Neural cell (in vitro differentiated cells): ENCODE results near the gene NEU3. TPM values are rescaled to one million over a fixed set of nuclear protein-coding genes. Genes with fewer than 3 reads are reported as not detected.
"Not testable (repeated sequence)": the region's sequence is repeated elsewhere in the genome, so short reads cannot be mapped to it uniquely, and the experiment has no call there.

Experiments
- H2AFZ ChIP-seq: fragments of 200-600, 300-800 bp; sonication (generic), shearing (Covaris generic); 2 replicates; pipeline ENCODE4 v1.6.0; 2014; ENCODE audit warnings: low read depth, mild to moderate bottlenecking, antibody characterized with exemption, low read length, moderate library complexity
- H3F3A ChIP-seq: fragments of 200-600 bp; shearing (Covaris generic); 2 replicates; pipeline ENCODE4 v1.6.1; 2016; ENCODE audit warnings: mild to moderate bottlenecking, moderate library complexity, mixed read lengths, antibody characterized with exemption, low read length; ENCODE audit not compliant: insufficient read depth, poor library complexity, severe bottlenecking
- H3K27ac ChIP-seq: fragments of 200-600, 300-800 bp; sonication (generic), shearing (Covaris generic); 2 replicates; pipeline ENCODE4 v1.5.1; 2014; ENCODE audit warnings: mild to moderate bottlenecking, low read length, moderate library complexity
- H3K27me3 ChIP-seq: fragments of 300-800, 200-600 bp; sonication (generic), shearing (Covaris generic); 2 replicates; pipeline ENCODE4 v1.6.0; 2014; ENCODE audit warnings: mild to moderate bottlenecking, low read depth, low read length, moderate library complexity; ENCODE audit not compliant: insufficient read depth
- H3K36me3 ChIP-seq: fragments of 300-800, 200-600 bp; sonication (generic), shearing (Covaris generic); 2 replicates; pipeline ENCODE4 v1.5.1; 2014; ENCODE audit warnings: mild to moderate bottlenecking, antibody characterized with exemption, low read length, moderate library complexity; ENCODE audit not compliant: insufficient read depth
- H3K4me2 ChIP-seq: fragments of 300-800, 200-600 bp; sonication (generic), shearing (Covaris generic); 2 replicates; pipeline ENCODE4 v1.6.0; 2014; ENCODE audit warnings: mild to moderate bottlenecking, low read length
- H3K4me3 ChIP-seq: fragments of 300-800, 200-600 bp; sonication (generic), shearing (Covaris generic); 2 replicates; pipeline ENCODE4 v1.5.1; 2014; ENCODE audit warnings: mild to moderate bottlenecking, low read length, moderate library complexity
- H3K79me2 ChIP-seq: fragments of 200-600 bp; shearing (Covaris generic); replicated peaks from 2 replicates; pipeline ENCODE4 v1.6.0; 2014; ENCODE audit warnings: mild to moderate bottlenecking, low read length, moderate library complexity; ENCODE audit not compliant: insufficient read depth
- H3K9ac ChIP-seq: fragments of 300-800, 200-600 bp; sonication (generic), shearing (Covaris generic); 2 replicates; pipeline ENCODE4 v1.6.1; 2016; ENCODE audit warnings: mild to moderate bottlenecking, low read length, mixed read lengths
- H3K9me2 ChIP-seq: fragments of 200-600 bp; shearing (Covaris generic); 2 replicates; pipeline ENCODE4 v1.6.1; 2016; ENCODE audit warnings: mild to moderate bottlenecking, low read length, mixed read lengths; ENCODE audit not compliant: insufficient read depth
- H3K9me3 ChIP-seq: fragments of 200-600, 300-800 bp; sonication (generic), shearing (Covaris generic); 2 replicates; pipeline ENCODE4 v1.6.1; 2016; ENCODE audit warnings: mild to moderate bottlenecking, mixed run types, low read length, moderate library complexity, mixed read lengths
- H4K20me1 ChIP-seq: fragments of 200-600 bp; shearing (Covaris generic); 2 replicates; pipeline ENCODE4 v1.6.1; 2016; ENCODE audit warnings: mild to moderate bottlenecking, mixed run types; ENCODE audit not compliant: insufficient read depth
- EP300 ChIP-seq: fragments of 450-650 bp; conservative IDR thresholded peaks from 2 replicates; pipeline ENCODE4 v1.6.1; 2014; ENCODE audit warnings: antibody characterized with exemption, mild to moderate bottlenecking, moderate library complexity; ENCODE audit not compliant: poor library complexity, severe bottlenecking
- REST ChIP-seq: IDR thresholded peaks from 2 replicates; pipeline ENCODE4 v1.6.1; 2012; ENCODE audit warnings: borderline replicate concordance
- SMC3 ChIP-seq: fragments of 450-650 bp; conservative IDR thresholded peaks from 2 replicates; pipeline ENCODE4 v1.6.1; 2014; ENCODE audit warnings: antibody characterized with exemption, mild to moderate bottlenecking, moderate library complexity; ENCODE audit not compliant: poor library complexity
- TAF1 ChIP-seq: IDR thresholded peaks from 2 replicates; pipeline ENCODE4 v1.6.1; 2012; ENCODE audit warnings: low read depth
- polyA plus RNA-seq: library from polyadenylated mRNA; depleted of rRNA; stranded (reverse); fragments of >200 nt; gene quantifications from 2 replicates; pipeline ENCODE4 v1.2.3, GENCODE V29; 2014

NEU3 gene
- polyA plus RNA-seq, 1 donor from 2014 or later = 16.9 TPM

DNA sequence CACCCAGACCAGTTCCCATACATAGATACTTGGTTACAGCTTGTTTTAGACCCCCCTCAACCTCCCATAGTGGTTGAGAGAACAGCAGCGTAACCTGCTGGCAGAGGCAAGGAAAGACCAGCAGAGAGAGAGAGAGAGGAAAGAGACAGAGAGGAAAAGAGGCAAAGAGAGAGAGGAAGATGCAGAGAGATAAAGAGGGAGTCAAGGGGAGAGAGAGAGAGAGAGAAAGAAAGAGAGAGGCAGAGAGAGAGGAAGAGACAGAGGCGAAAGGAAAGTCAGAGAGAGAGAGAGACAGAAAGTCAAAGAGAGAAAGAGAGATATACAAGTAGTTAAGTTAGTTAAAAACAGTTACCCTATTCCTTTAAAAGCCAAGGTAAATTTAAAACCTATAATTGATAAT, 52.5 kb downstream of the NEU3 start:
- Histone ChIP-seq H3K9ac (no peak overlapping the region), H3F3A (no peaks in the 10 kb centered on the region), H3K27ac (no peak overlapping the region), H3K27me3 (no peaks in the 10 kb centered on the region), H3K9me3 (no peaks in the 10 kb centered on the region), H3K36me3 (no peaks in the 10 kb centered on the region), H4K20me1 (no peaks in the 10 kb centered on the region), H3K4me2 (no peak overlapping the region), H2AFZ (no peak overlapping the region), H3K79me2 (no peaks in the 10 kb centered on the region), H3K9me2 (no peaks in the 10 kb centered on the region), H3K4me3 (no peak overlapping the region)
- TF ChIP-seq REST = no peak
- no peak for TF ChIP-seq EP300
- TF ChIP-seq TAF1 = no peak
- TF ChIP-seq SMC3 = no peak

- not testable (repeated sequence) for H3K4me3 ChIP-seq, H4K20me1 ChIP-seq, H3K4me2 ChIP-seq, H3K79me2 ChIP-seq, H3K9me3 ChIP-seq, H3K9me2 ChIP-seq, H3F3A ChIP-seq, H2AFZ ChIP-seq, H3K27me3 ChIP-seq, H3K27ac ChIP-seq, H3K36me3 ChIP-seq, H3K9ac ChIP-seq
Measured at GRCh38 chr11:75041821-75042220, 53.1 kb downstream of the NEU3 start.

GRCh38 chr11:75044381-75045170, 55.8 kb downstream of the NEU3 start:
- not testable (repeated sequence) for H3K9ac ChIP-seq, H3K4me2 ChIP-seq, H2AFZ ChIP-seq, H3K27ac ChIP-seq, H3K9me3 ChIP-seq, H4K20me1 ChIP-seq, H3F3A ChIP-seq, H3K9me2 ChIP-seq, H3K27me3 ChIP-seq, H3K79me2 ChIP-seq, H3K36me3 ChIP-seq, H3K4me3 ChIP-seq

- not testable (repeated sequence) for H3F3A ChIP-seq, H3K4me2 ChIP-seq, H3K27ac ChIP-seq, H3K9me3 ChIP-seq, H3K4me3 ChIP-seq, H3K9me2 ChIP-seq, H3K36me3 ChIP-seq, H2AFZ ChIP-seq, H3K79me2 ChIP-seq, H4K20me1 ChIP-seq, H3K9ac ChIP-seq, H3K27me3 ChIP-seq
Measured at GRCh38 chr11:75046668-75047067, 57.9 kb downstream of the NEU3 start.
